Cardiac muscle cell (in vitro differentiated cells and primary cell): ENCODE measurements around the gene NRF1. TPM values are rescaled to one million over a fixed set of nuclear protein-coding genes. Genes with fewer than 3 reads are reported as not detected.

Experiments
- DNase-seq, 2 donors: peaks; one replicate each; pipeline versions ENCODE4 v3.0.0 to v3.0.0-alpha.2; 2010 to 2017; ENCODE audit warnings: low read depth in 1 of 2, low spot score in 1 of 2
- H3K27ac ChIP-seq: fragments of 200-600 bp; sonication (generic); 2 replicates; pipeline ENCODE4 v1.5.1; 2016
- H3K27me3 ChIP-seq: fragments of 200-600 bp; sonication (generic); 2 replicates; pipeline ENCODE4 v1.6.0; 2016; ENCODE audit warnings: control low read depth
- H3K36me3 ChIP-seq: fragments of 200-600 bp; sonication (generic); 2 replicates; pipeline ENCODE4 v1.5.1; 2016; ENCODE audit warnings: control low read depth
- H3K4me1 ChIP-seq: fragments of 200-600 bp; sonication (generic); 2 replicates; pipeline ENCODE4 v1.8.1; 2017; ENCODE audit warnings: low read depth, mild to moderate bottlenecking, mixed run types
- H3K4me3 ChIP-seq: fragments of 200-600 bp; sonication (generic); 2 replicates; pipeline ENCODE4 v1.5.1; 2016; ENCODE audit warnings: mild to moderate bottlenecking
- H3K9me3 ChIP-seq: fragments of 200-600 bp; sonication (generic); 2 replicates; pipeline ENCODE4 v1.5.1; 2017; ENCODE audit warnings: low read depth, mild to moderate bottlenecking, control low read depth
- CTCF ChIP-seq: IDR thresholded peaks from 2 replicates; pipeline ENCODE4 v1.5.1; 2012; ENCODE audit warnings: low read depth, mild to moderate bottlenecking, low read length
- polyA plus RNA-seq: library from polyadenylated mRNA; unstranded; fragments of >200 nt; fragmentation: Nextera tagmentation; extraction: Ambion mirVana; gene quantifications from 2 replicates; pipeline ENCODE4 v1.2.1, GENCODE V29; 2016
- total RNA-seq: library from RNA; depleted of rRNA; stranded (reverse); fragments of >200 nt; gene quantifications from 2 replicates; pipeline ENCODE4 v1.2.3, GENCODE V29; 2016

Gene NRF1
- total and polyA plus RNA-seq, 2 experiments from 2014 or later = 9.3 to 12.3 TPM

- Histone ChIP-seq H3K27ac (no peak overlapping the region), H3K4me3 (peak overlapping the region; percentile 7), H3K4me1 (peaks cover 4% of the 10 kb centered on the region), H3K36me3 (no peaks in the 10 kb centered on the region), H3K27me3 (peaks cover 100% of the 10 kb centered on the region), H3K9me3 (no peaks in the 10 kb centered on the region)
- TF ChIP-seq CTCF = no peak
- no peak for DNase-seq
Observed at GRCh38 chr7:129784783-129785684, 173.5 kb downstream of the NRF1 start.

GRCh38 chr7:129785685-129786514 is 174.4 kb downstream of the NRF1 start:
- Histone ChIP-seq H3K27me3 (peaks cover 100% of the 10 kb centered on the region), H3K27ac (no peak overlapping the region), H3K4me1 (no peaks in the 10 kb centered on the region), H3K4me3 (peak overlapping the region; percentile 7), H3K36me3 (no peaks in the 10 kb centered on the region), H3K9me3 (no peaks in the 10 kb centered on the region)
- TF ChIP-seq CTCF = no peak
- no peak for DNase-seq

GRCh38 chr7:129786825-129787563 is 175.5 kb downstream of the NRF1 start:
- no peak for DNase-seq
- peaks cover 94% of the 10 kb centered on the region for H3K27me3 ChIP-seq
- no peak overlapping the region for H3K27ac ChIP-seq
- no peak overlapping the region for H3K4me3 ChIP-seq
- no peaks in the 10 kb centered on the region for H3K4me1 ChIP-seq
- no peaks in the 10 kb centered on the region for H3K9me3 ChIP-seq
- H3K36me3 ChIP-seq = no peaks in the 10 kb centered on the region
- no peak for TF ChIP-seq CTCF

GRCh38 chr7:129789000-129789399 is 177.5 kb downstream of the NRF1 start:
- Histone ChIP-seq H3K9me3 (no peaks in the 10 kb centered on the region), H3K4me3 (no peak overlapping the region), H3K4me1 (no peaks in the 10 kb centered on the region), H3K27me3 (peaks cover 74% of the 10 kb centered on the region), H3K36me3 (no peaks in the 10 kb centered on the region), H3K27ac (no peak overlapping the region)
- TF ChIP-seq CTCF = no peak
- DNase-seq = no peak

- Histone ChIP-seq H3K27ac (no peak overlapping the region), H3K4me3 (no peak overlapping the region), H3K4me1 (no peaks in the 10 kb centered on the region), H3K9me3 (no peaks in the 10 kb centered on the region), H3K27me3 (peaks cover 68% of the 10 kb centered on the region), H3K36me3 (no peaks in the 10 kb centered on the region)
- no peak for DNase-seq
- TF ChIP-seq CTCF = no peak
Observed at GRCh38 chr7:129789652-129790051, 178.1 kb downstream of the NRF1 start.
